ENCODE measurements around the gene PPP2R1B.
A peak's percentile ranks its signal among the peaks of the same experiment; 100 is the strongest.

Gene PPP2R1B

GRCh38 chr11:111745719-111746504 lies 20.3 kb downstream of the PPP2R1B start:
- H3K27ac ChIP-seq (ENCODE audit: low read depth, low read length), result no peak overlapping the region

GRCh38 chr11:111743700-111744099 lies 22.5 kb downstream of the PPP2R1B start:
- H3K27me3 ChIP-seq (ENCODE audit: control insufficient read depth, insufficient read depth, low read length), result no peaks in the 10 kb centered on the region
- H3K4me3 ChIP-seq (ENCODE audit: low read depth, low read length), result no peak overlapping the region
- H3K36me3 ChIP-seq (ENCODE audit: control insufficient read depth, insufficient read depth, low read length), result peaks cover 80% of the 10 kb centered on the region
- H3K9ac ChIP-seq (ENCODE audit: low read depth, low read length), result no peak overlapping the region
- no peaks in the 10 kb centered on the region for H3K9me3 ChIP-seq (ENCODE audit: control insufficient read depth, insufficient read depth, low read length)
- no peaks in the 10 kb centered on the region for H3K4me1 ChIP-seq (ENCODE audit: control insufficient read depth, insufficient read depth, low read length)
- H3K27ac ChIP-seq (ENCODE audit: low read depth, low read length), result no peak overlapping the region

More at GRCh38 chr11:111745719-111746504, 20.3 kb downstream of the PPP2R1B start:
- H3K36me3 ChIP-seq (ENCODE audit: control insufficient read depth, insufficient read depth, low read length), result peaks cover 94% of the 10 kb centered on the region
- H3K9me3 ChIP-seq (ENCODE audit: control insufficient read depth, insufficient read depth, low read length), result no peaks in the 10 kb centered on the region
- H3K4me1 ChIP-seq (ENCODE audit: control insufficient read depth, insufficient read depth, low read length), result no peaks in the 10 kb centered on the region
- no peaks in the 10 kb centered on the region for H3K27me3 ChIP-seq (ENCODE audit: control insufficient read depth, insufficient read depth, low read length)
- H3K4me3 ChIP-seq (ENCODE audit: low read depth, low read length), result no peak overlapping the region
- no peak overlapping the region for H3K9ac ChIP-seq (ENCODE audit: low read depth, low read length)

DNA sequence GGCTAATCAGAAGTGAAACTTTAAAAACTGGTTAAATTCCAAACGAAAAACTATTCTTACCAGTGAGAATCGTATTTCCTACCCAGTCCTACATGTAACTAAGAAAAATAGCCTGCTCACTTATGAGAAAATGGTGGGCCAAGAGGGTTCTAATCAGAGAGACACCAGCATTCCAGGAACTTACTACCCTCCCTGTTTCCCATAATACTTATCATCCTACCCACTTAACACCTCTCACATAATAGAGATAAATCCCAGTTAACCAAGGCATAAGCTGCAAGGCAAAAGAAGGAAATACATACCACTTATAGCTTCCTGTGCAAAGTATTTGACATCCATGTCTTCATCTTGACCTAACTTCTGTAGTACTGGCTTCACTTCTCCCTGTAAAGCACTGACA lies 24.4 kb downstream of the PPP2R1B start:
- H3K27me3 ChIP-seq (ENCODE audit: control insufficient read depth, insufficient read depth, low read length), result no peaks in the 10 kb centered on the region
- no peak overlapping the region for H3K27ac ChIP-seq (ENCODE audit: low read depth, low read length)
- peaks cover 60% of the 10 kb centered on the region for H3K36me3 ChIP-seq (ENCODE audit: control insufficient read depth, insufficient read depth, low read length)
- H3K9me3 ChIP-seq (ENCODE audit: control insufficient read depth, insufficient read depth, low read length), result no peaks in the 10 kb centered on the region
- H3K9ac ChIP-seq (ENCODE audit: low read depth, low read length), result no peak overlapping the region
- no peak overlapping the region for H3K4me3 ChIP-seq (ENCODE audit: low read depth, low read length)
- H3K4me1 ChIP-seq (ENCODE audit: control insufficient read depth, insufficient read depth, low read length), result 0 out of 2 replicates have a peak, but pooled peaks cover 5% of the 10 kb centered on the region

DNA sequence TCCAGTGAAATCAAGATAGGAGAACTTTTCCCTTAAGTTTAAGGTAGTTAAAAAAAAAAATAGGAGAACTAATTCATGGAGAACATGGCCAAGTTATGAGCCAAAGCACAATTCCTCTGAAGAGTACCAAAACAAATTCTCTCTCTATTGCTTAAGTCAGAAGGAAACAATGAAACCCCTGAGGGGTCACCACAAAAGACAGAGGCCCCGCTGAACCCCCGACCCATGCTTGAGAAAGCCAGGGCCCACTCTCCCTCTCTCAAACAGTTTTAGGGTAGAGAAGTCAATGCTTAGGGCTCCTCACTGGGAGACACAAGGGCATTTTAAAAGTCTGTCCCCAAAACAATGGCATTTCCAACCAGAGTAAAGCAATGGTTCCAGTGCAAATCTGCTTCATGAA lies 26.9 kb downstream of the PPP2R1B start:
- no peak overlapping the region for H3K9ac ChIP-seq (ENCODE audit: low read depth, low read length)
- 0 out of 2 replicates have a peak, but pooled peaks cover 5% of the 10 kb centered on the region for H3K4me1 ChIP-seq (ENCODE audit: control insufficient read depth, insufficient read depth, low read length)
- peak overlapping the region; percentile 25 for H3K27ac ChIP-seq (ENCODE audit: low read depth, low read length)
- peaks cover 38% of the 10 kb centered on the region for H3K36me3 ChIP-seq (ENCODE audit: control insufficient read depth, insufficient read depth, low read length)
- no peaks in the 10 kb centered on the region for H3K9me3 ChIP-seq (ENCODE audit: control insufficient read depth, insufficient read depth, low read length)
- H3K27me3 ChIP-seq (ENCODE audit: control insufficient read depth, insufficient read depth, low read length), result no peaks in the 10 kb centered on the region
- H3K4me3 ChIP-seq (ENCODE audit: low read depth, low read length), result no peak overlapping the region

GRCh38 chr11:111737444-111738210 lies 28.6 kb downstream of the PPP2R1B start:
- Histone ChIP-seq H3K27ac (ENCODE audit: low read depth, low read length) (peak overlapping the region; percentile 48), H3K9ac (ENCODE audit: low read depth, low read length) (no peak overlapping the region), H3K36me3 (ENCODE audit: control insufficient read depth, insufficient read depth, low read length) (peaks cover 23% of the 10 kb centered on the region), H3K27me3 (ENCODE audit: control insufficient read depth, insufficient read depth, low read length) (no peaks in the 10 kb centered on the region), H3K9me3 (ENCODE audit: control insufficient read depth, insufficient read depth, low read length) (no peaks in the 10 kb centered on the region), H3K4me3 (ENCODE audit: low read depth, low read length) (no peak overlapping the region), H3K4me1 (ENCODE audit: control insufficient read depth, insufficient read depth, low read length) (0 out of 2 replicates have a peak, but pooled peaks cover 5% of the 10 kb centered on the region)

DNA sequence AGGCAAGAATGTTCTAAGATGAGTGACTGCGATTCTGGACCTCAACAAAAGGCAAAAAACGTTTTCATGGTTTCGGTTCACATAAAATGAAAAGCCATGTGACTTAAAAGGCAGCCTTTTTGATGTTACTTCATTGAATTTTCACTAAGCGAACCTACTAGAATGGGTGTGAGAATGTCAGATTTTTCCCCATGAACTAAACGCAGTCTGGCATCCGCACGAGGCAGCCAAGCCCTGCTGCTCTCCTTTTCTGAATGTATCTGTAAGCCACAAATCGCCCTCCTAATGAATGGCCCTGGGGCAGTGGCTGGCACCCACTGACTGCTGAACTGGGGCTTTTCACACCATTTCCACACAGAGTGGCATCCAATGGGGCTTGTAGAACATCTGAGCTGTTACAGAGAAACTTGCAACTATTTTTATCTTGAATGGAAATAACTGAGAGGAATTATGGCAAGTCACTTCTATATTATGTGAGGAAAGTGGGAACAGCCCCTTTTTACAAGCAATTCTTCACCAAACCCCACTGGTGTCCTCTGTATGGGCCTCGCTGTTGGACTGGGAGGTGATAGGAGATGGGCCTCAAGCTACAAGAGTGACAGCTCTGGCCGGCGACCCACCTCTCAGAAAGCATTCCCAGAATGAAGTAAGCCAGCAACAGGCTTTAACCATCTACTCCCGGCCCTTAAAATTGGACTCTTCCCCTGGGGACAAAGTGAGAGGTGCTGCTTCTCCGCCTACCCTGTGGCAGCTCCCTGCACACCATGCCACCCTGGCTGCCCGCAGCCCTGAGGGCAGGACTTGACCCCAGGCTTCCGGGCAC lies 29.4 kb downstream of the PPP2R1B start:
- H3K27me3 ChIP-seq (ENCODE audit: control insufficient read depth, insufficient read depth, low read length), result no peaks in the 10 kb centered on the region
- H3K9ac ChIP-seq (ENCODE audit: low read depth, low read length), result no peak overlapping the region
- 0 out of 2 replicates have a peak, but pooled peaks cover 5% of the 10 kb centered on the region for H3K4me1 ChIP-seq (ENCODE audit: control insufficient read depth, insufficient read depth, low read length)
- no peak overlapping the region for H3K4me3 ChIP-seq (ENCODE audit: low read depth, low read length)
- peaks cover 15% of the 10 kb centered on the region for H3K36me3 ChIP-seq (ENCODE audit: control insufficient read depth, insufficient read depth, low read length)
- no peak overlapping the region for H3K27ac ChIP-seq (ENCODE audit: low read depth, low read length)
- H3K9me3 ChIP-seq (ENCODE audit: control insufficient read depth, insufficient read depth, low read length), result no peaks in the 10 kb centered on the region

DNA sequence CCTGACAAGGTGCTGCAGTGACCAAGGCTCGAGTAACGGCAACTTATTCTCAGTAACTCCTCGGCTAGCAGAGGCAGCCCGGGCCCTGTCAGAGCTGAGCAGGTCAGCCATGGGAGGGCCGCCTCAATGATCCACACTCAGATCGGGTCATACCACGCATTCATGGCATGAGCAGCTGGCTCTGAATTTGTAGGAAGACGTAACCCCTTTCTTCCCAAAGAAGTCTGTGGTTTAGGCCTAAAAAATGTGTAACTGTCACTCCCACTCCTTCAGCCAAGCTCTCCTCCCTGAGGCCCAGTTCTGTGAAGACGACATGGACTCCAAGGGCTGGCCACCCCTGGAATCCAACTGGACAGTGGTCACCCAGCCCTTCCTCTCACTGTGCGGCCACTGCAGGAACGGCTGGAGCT lies 30.0 kb downstream of the PPP2R1B start:
- 0 out of 2 replicates have a peak, but pooled peaks cover 5% of the 10 kb centered on the region for H3K4me1 ChIP-seq (ENCODE audit: control insufficient read depth, insufficient read depth, low read length)
- H3K27me3 ChIP-seq (ENCODE audit: control insufficient read depth, insufficient read depth, low read length), result no peaks in the 10 kb centered on the region
- H3K4me3 ChIP-seq (ENCODE audit: low read depth, low read length), result no peak overlapping the region
- H3K9ac ChIP-seq (ENCODE audit: low read depth, low read length), result no peak overlapping the region
- peak overlapping the region; percentile 42 for H3K27ac ChIP-seq (ENCODE audit: low read depth, low read length)
- H3K36me3 ChIP-seq (ENCODE audit: control insufficient read depth, insufficient read depth, low read length), result peaks cover 9% of the 10 kb centered on the region
- H3K9me3 ChIP-seq (ENCODE audit: control insufficient read depth, insufficient read depth, low read length), result no peaks in the 10 kb centered on the region

- no peak overlapping the region for H3K9ac ChIP-seq (ENCODE audit: low read depth, low read length)
- peak overlapping the region; percentile 42 for H3K27ac ChIP-seq (ENCODE audit: low read depth, low read length)
- 0 out of 2 replicates have a peak, but pooled peaks cover 5% of the 10 kb centered on the region for H3K4me1 ChIP-seq (ENCODE audit: control insufficient read depth, insufficient read depth, low read length)
- H3K9me3 ChIP-seq (ENCODE audit: control insufficient read depth, insufficient read depth, low read length), result no peaks in the 10 kb centered on the region
- no peaks in the 10 kb centered on the region for H3K27me3 ChIP-seq (ENCODE audit: control insufficient read depth, insufficient read depth, low read length)
- peaks cover 2% of the 10 kb centered on the region for H3K36me3 ChIP-seq (ENCODE audit: control insufficient read depth, insufficient read depth, low read length)
- H3K4me3 ChIP-seq (ENCODE audit: low read depth, low read length), result no peak overlapping the region
These were observed 30.7 kb downstream of the PPP2R1B start for GRCh38 chr11:111735262-111736116.

DNA sequence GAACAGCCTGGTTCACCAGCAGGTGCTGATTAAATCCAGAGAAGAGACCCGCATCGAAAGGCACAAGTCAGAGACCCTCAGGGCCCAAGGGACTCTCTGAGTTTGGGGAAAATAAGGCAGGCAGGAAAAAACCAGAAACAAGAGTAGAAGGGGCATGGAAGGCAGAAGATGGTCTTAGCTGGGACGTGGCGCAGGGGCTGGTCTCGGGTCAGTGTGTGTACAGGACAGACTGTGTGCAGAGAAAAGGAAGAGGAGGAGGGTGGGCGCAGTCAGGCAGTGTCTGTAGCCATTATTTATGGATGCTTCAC lies 31.3 kb downstream of the PPP2R1B start:
- Histone ChIP-seq H3K4me1 (ENCODE audit: control insufficient read depth, insufficient read depth, low read length) (0 out of 2 replicates have a peak, but pooled peaks cover 5% of the 10 kb centered on the region), H3K4me3 (ENCODE audit: low read depth, low read length) (no peak overlapping the region), H3K36me3 (ENCODE audit: control insufficient read depth, insufficient read depth, low read length) (no peaks in the 10 kb centered on the region), H3K27ac (ENCODE audit: low read depth, low read length) (no peak overlapping the region), H3K9me3 (ENCODE audit: control insufficient read depth, insufficient read depth, low read length) (no peaks in the 10 kb centered on the region), H3K9ac (ENCODE audit: low read depth, low read length) (no peak overlapping the region), H3K27me3 (ENCODE audit: control insufficient read depth, insufficient read depth, low read length) (no peaks in the 10 kb centered on the region)
